ENCODE results near the gene CAPRIN1.

The CAPRIN1 gene

DNA sequence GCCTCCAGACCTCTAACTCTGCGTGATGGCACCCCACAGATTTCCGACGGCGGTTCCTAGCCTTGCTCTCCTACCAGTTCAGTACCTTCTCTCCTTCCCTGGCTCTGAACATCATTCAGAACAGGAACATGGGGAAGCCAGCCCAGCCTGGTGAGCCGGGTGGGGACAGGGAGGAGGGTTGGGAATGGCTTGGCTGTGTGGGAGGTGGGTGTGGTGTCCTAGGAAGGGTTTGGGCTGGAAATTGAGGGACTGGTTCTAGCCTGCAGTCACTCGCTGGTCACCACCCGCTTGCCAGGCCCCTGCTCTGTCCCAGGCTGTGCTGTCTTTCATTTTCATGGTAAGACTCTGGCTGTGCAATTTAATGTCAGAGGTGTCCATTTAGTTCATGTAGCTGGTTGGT is 87.8 kb downstream of the CAPRIN1 start:
- no peaks in the 10 kb centered on the region for H3F3A ChIP-seq (ENCODE audit: insufficient read depth)
- H3K27ac ChIP-seq (ENCODE audit: low read depth, low read length): no peak overlapping the region
- TF ChIP-seq, protein P1, sequence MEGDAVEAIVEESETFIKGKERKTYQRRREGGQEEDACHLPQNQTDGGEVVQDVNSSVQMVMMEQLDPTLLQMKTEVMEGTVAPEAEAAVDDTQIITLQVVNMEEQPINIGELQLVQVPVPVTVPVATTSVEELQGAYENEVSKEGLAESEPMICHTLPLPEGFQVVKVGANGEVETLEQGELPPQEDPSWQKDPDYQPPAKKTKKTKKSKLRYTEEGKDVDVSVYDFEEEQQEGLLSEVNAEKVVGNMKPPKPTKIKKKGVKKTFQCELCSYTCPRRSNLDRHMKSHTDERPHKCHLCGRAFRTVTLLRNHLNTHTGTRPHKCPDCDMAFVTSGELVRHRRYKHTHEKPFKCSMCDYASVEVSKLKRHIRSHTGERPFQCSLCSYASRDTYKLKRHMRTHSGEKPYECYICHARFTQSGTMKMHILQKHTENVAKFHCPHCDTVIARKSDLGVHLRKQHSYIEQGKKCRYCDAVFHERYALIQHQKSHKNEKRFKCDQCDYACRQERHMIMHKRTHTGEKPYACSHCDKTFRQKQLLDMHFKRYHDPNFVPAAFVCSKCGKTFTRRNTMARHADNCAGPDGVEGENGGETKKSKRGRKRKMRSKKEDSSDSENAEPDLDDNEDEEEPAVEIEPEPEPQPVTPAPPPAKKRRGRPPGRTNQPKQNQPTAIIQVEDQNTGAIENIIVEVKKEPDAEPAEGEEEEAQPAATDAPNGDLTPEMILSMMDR (IDR thresholded peaks at IDR 0.05; ENCODE audit: insufficient read depth, low read length, poor library complexity, severe bottlenecking): no peak
- TF ChIP-seq EZH2phosphoT487 (conservative IDR thresholded peaks at IDR 0.05; ENCODE audit: low read length): no peak
- H3K4me3 ChIP-seq (ENCODE audit: insufficient read depth, low read length, poor library complexity, severe bottlenecking): no peak overlapping the region
- no peaks in the 10 kb centered on the region for H3K36me3 ChIP-seq (ENCODE audit: low read length)
- H3K9ac ChIP-seq (ENCODE audit: low read length): no peak overlapping the region
- no peaks in the 10 kb centered on the region for H3K27me3 ChIP-seq (ENCODE audit: low read length)
- H3K9me2 ChIP-seq (replicated peaks; ENCODE audit: insufficient read depth, low read length): no peaks in the 10 kb centered on the region
- H2AFZ ChIP-seq (ENCODE audit: low read depth, low read length, severe bottlenecking): no peak overlapping the region
- H3K79me2 ChIP-seq (ENCODE audit: insufficient read depth, low read length): no peaks in the 10 kb centered on the region
- no peak overlapping the region for H3K4me2 ChIP-seq (ENCODE audit: low read depth, low read length, poor library complexity, severe bottlenecking)
- no peaks in the 10 kb centered on the region for H3K9me3 ChIP-seq (ENCODE audit: insufficient read depth, low read length)
- H4K20me1 ChIP-seq (ENCODE audit: low read depth, low read length): no peaks in the 10 kb centered on the region

DNA sequence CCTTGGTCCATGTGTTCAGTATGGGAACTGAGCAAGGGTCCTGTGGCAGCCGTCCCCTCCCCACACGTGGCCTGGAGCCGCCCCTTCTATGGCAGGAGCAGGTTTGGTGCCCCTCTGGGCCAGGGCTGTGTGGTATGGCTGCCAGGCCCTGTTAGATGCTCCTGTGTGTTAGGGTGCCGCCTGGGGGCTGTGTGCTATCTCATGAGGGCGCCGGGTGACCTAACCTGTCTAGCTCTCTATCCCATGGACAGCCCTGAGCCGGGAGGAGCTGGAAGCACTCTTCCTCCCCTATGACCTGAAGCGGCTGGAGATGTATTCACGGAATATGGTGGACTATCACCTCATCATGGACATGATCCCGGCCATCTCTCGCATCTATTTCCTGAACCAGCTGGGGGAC is 88.6 kb downstream of the CAPRIN1 start:
- TF ChIP-seq, protein P1 (IDR thresholded peaks at IDR 0.05; ENCODE audit: insufficient read depth, low read length, poor library complexity, severe bottlenecking): no peak
- TF ChIP-seq EZH2phosphoT487 (conservative IDR thresholded peaks at IDR 0.05; ENCODE audit: low read length): no peak
- no peak overlapping the region for H3K4me3 ChIP-seq (ENCODE audit: insufficient read depth, low read length, poor library complexity, severe bottlenecking)
- H3K79me2 ChIP-seq (ENCODE audit: insufficient read depth, low read length): no peaks in the 10 kb centered on the region
- no peaks in the 10 kb centered on the region for H3K9me3 ChIP-seq (ENCODE audit: insufficient read depth, low read length)
- H2AFZ ChIP-seq (ENCODE audit: low read depth, low read length, severe bottlenecking): no peak overlapping the region
- H3K27me3 ChIP-seq (ENCODE audit: low read length): no peaks in the 10 kb centered on the region
- H3K9me2 ChIP-seq (replicated peaks; ENCODE audit: insufficient read depth, low read length): no peaks in the 10 kb centered on the region
- H3K4me2 ChIP-seq (ENCODE audit: low read depth, low read length, poor library complexity, severe bottlenecking): no peak overlapping the region
- H3F3A ChIP-seq (ENCODE audit: insufficient read depth): no peaks in the 10 kb centered on the region
- H4K20me1 ChIP-seq (ENCODE audit: low read depth, low read length): no peaks in the 10 kb centered on the region
- H3K27ac ChIP-seq (ENCODE audit: low read depth, low read length): no peak overlapping the region
- no peaks in the 10 kb centered on the region for H3K36me3 ChIP-seq (ENCODE audit: low read length)
- no peak overlapping the region for H3K9ac ChIP-seq (ENCODE audit: low read length)

DNA sequence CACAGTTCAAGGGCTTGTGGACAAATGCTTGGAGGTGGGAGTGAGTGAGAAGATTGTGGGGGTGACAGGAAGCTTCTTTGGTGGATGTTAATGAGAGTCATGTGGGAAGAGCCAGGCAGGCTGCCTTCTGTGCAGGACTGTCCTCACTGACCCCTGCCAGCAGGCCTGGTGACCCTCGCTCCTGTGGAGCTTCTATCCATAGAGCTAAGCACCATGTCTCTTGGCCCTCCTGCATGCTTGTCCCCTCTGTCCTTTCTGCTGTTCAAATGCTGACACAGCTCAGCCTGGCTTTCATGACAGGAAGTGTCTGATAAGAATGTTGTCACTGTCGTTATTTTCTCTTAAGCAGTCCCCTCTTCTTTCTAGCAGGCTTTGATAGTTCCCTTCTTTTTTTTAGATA is 91.5 kb downstream of the CAPRIN1 start:
- TF ChIP-seq, protein P1 (IDR thresholded peaks at IDR 0.05; ENCODE audit: insufficient read depth, low read length, poor library complexity, severe bottlenecking): no peak
- no peak for TF ChIP-seq EZH2phosphoT487 (conservative IDR thresholded peaks at IDR 0.05; ENCODE audit: low read length)
- no peak overlapping the region for H3K9ac ChIP-seq (ENCODE audit: low read length)
- H3K4me2 ChIP-seq (ENCODE audit: low read depth, low read length, poor library complexity, severe bottlenecking): no peak overlapping the region
- H3K27ac ChIP-seq (ENCODE audit: low read depth, low read length): no peak overlapping the region
- no peaks in the 10 kb centered on the region for H4K20me1 ChIP-seq (ENCODE audit: low read depth, low read length)
- no peak overlapping the region for H3K4me3 ChIP-seq (ENCODE audit: insufficient read depth, low read length, poor library complexity, severe bottlenecking)
- H3K36me3 ChIP-seq (ENCODE audit: low read length): no peaks in the 10 kb centered on the region
- H3F3A ChIP-seq (ENCODE audit: insufficient read depth): no peaks in the 10 kb centered on the region
- no peak overlapping the region for H2AFZ ChIP-seq (ENCODE audit: low read depth, low read length, severe bottlenecking)
- H3K9me2 ChIP-seq (replicated peaks; ENCODE audit: insufficient read depth, low read length): no peaks in the 10 kb centered on the region
- H3K9me3 ChIP-seq (ENCODE audit: insufficient read depth, low read length): no peaks in the 10 kb centered on the region
- H3K27me3 ChIP-seq (ENCODE audit: low read length): no peaks in the 10 kb centered on the region
- no peaks in the 10 kb centered on the region for H3K79me2 ChIP-seq (ENCODE audit: insufficient read depth, low read length)
